ENCODE data around the gene ZNF484.

- TF ChIP-seq POLR2AphosphoS5 (IDR thresholded peaks at IDR 0.05; ENCODE audit: low read depth, low read length) (no peak), POLR2A (IDR thresholded peaks at IDR 0.05; ENCODE audit: borderline replicate concordance, extremely low read depth, insufficient read depth, insufficient read length) (no peak), CTCF (IDR thresholded peaks at IDR 0.05 in 2 of 3, conservative IDR thresholded peaks at IDR 0.05 in 1 of 3; ENCODE audit: borderline replicate concordance in 1 of 3, insufficient read depth in 1 of 3, low read depth in 2 of 3, low read length in 2 of 3) (no peak), SP1 (IDR thresholded peaks at IDR 0.05; ENCODE audit: low read depth) (no peak), EZH2 (IDR thresholded peaks at IDR 0.05) (no peak), EZH2phosphoT487 (IDR thresholded peaks at IDR 0.05; ENCODE audit: borderline replicate concordance) (no peak)
These were observed 48.4 kb downstream of the ZNF484 start for GRCh38 chr9:92829420-92829819.
